ENCODE data around the gene APBA3.

Gene APBA3

GRCh38 chr19:3701200-3701599 lies 60.3 kb downstream of the APBA3 start:
- no peak overlapping the region for H3K4me3 Mint-ChIP-seq
- peaks cover 29% of the 10 kb centered on the region for H3K4me1 Mint-ChIP-seq
- H3K36me3 Mint-ChIP-seq (ENCODE audit: low read depth) = no peaks in the 10 kb centered on the region
- no peak overlapping the region for H3K27ac Mint-ChIP-seq
- H3K27me3 Mint-ChIP-seq (ENCODE audit: low read depth, poor library complexity) = no peaks in the 10 kb centered on the region
- no peaks in the 10 kb centered on the region for H3K9me3 Mint-ChIP-seq
- DNase-seq = no peak
- no peak for TF ChIP-seq CTCF (IDR thresholded peaks at IDR 0.05)
